Neuronal stem cell (in vitro differentiated cells): ENCODE data around the gene DUS3L.

Experiments used
- DNase-seq: peaks from one replicate; pipeline ENCODE4 v3.0.0-alpha.2; 2013; ENCODE audit warnings: low spot score
- H2AFZ ChIP-seq: one replicate; pipeline ENCODE4 v1.6.1; 2013; ENCODE audit warnings: mild to moderate bottlenecking, low read length, inconsistent platforms
- H2AK5ac ChIP-seq: 2 replicates; pipeline ENCODE4 v1.6.1; 2013; ENCODE audit warnings: low read depth, mild to moderate bottlenecking, inconsistent platforms, low read length, moderate library complexity, mixed read lengths
- H2BK120ac ChIP-seq: 2 replicates; pipeline ENCODE4 v1.6.1; 2013; ENCODE audit warnings: low read depth, mild to moderate bottlenecking, inconsistent platforms, low read length, moderate library complexity, mixed read lengths
- H2BK12ac ChIP-seq: one replicate; pipeline ENCODE4 v1.6.1; 2013; ENCODE audit warnings: low read length, inconsistent platforms
- H2BK15ac ChIP-seq: 2 replicates; pipeline ENCODE4 v1.6.1; 2013; ENCODE audit warnings: mild to moderate bottlenecking, low read length, inconsistent platforms, mixed read lengths
- H2BK5ac ChIP-seq: one replicate; pipeline ENCODE4 v1.6.1; 2013; ENCODE audit warnings: inconsistent platforms, mild to moderate bottlenecking, low read length, moderate library complexity
- H3K14ac ChIP-seq: one replicate; pipeline ENCODE4 v1.6.1; 2013; ENCODE audit warnings: low read length, inconsistent platforms
- H3K18ac ChIP-seq: 2 replicates; pipeline ENCODE4 v1.6.1; 2013; ENCODE audit warnings: low read length, inconsistent platforms
- H3K23ac ChIP-seq: 2 replicates; pipeline ENCODE4 v1.6.1; 2013; ENCODE audit warnings: low read depth, mild to moderate bottlenecking, mixed read lengths, low read length, inconsistent platforms; ENCODE audit not compliant: poor library complexity
- H3K27ac ChIP-seq: replicated peaks from 3 replicates; pipeline ENCODE4 v1.5.1; 2013; ENCODE audit warnings: low read length, inconsistent platforms
- H3K27me3 ChIP-seq, 3 experiments: 2 replicates each; pipeline ENCODE4 v1.6.1; 2013; ENCODE audit warnings: low read length in 3 of 3, mild to moderate bottlenecking in 2 of 3, inconsistent platforms in 1 of 3, low read depth in 1 of 3, mixed read lengths in 1 of 3, moderate library complexity in 1 of 3; ENCODE audit not compliant: control insufficient read depth in 3 of 3, insufficient read depth in 3 of 3
- H3K36me3 ChIP-seq, 2 donors: replicated peaks in 1 of 2; 2 replicates each; pipeline ENCODE4 v1.6.1; 2013; ENCODE audit warnings: low read length in 2 of 2; ENCODE audit not compliant: control insufficient read depth in 2 of 2, insufficient read depth in 2 of 2
- H3K4ac ChIP-seq: 2 replicates; pipeline ENCODE4 v1.6.1; 2013; ENCODE audit warnings: inconsistent platforms, mild to moderate bottlenecking, low read length, moderate library complexity
- H3K4me1 ChIP-seq, 2 donors: 1 replicate in 1 of 2; 2 replicates in 1 of 2; pipeline ENCODE4 v1.6.1; 2013; ENCODE audit warnings: low read length in 2 of 2, low read depth in 1 of 2; ENCODE audit not compliant: control insufficient read depth in 2 of 2, insufficient read depth in 1 of 2
- H3K4me2 ChIP-seq: one replicate; pipeline ENCODE4 v1.6.1; 2013; ENCODE audit warnings: mild to moderate bottlenecking, low read length, inconsistent platforms; ENCODE audit not compliant: insufficient read depth, poor library complexity, severe bottlenecking
- H3K4me3 ChIP-seq, 2 donors: 2 replicates each; pipeline ENCODE4 v1.5.1; 2013; ENCODE audit warnings: low read length in 2 of 2, mild to moderate bottlenecking in 2 of 2, inconsistent platforms in 1 of 2, moderate library complexity in 1 of 2
- H3K79me1 ChIP-seq: one replicate; pipeline ENCODE4 v1.6.1; 2013; ENCODE audit warnings: low read depth, mild to moderate bottlenecking, inconsistent platforms, low read length, moderate library complexity
- H3K9ac ChIP-seq: one replicate; pipeline ENCODE4 v1.6.1; 2013; ENCODE audit warnings: mild to moderate bottlenecking, low read depth, low read length, inconsistent platforms; ENCODE audit not compliant: poor library complexity
- H3K9me3 ChIP-seq, 2 donors: replicated peaks in 1 of 2; 2 replicates each; pipeline versions ENCODE3 to v1.6.1; 2013; ENCODE audit warnings: low read length in 2 of 2, mild to moderate bottlenecking in 2 of 2, inconsistent platforms in 1 of 2, low read depth in 1 of 2, mixed read lengths in 1 of 2, moderate library complexity in 1 of 2; ENCODE audit not compliant: control insufficient read depth in 2 of 2, insufficient read depth in 1 of 2
- H4K8ac ChIP-seq: one replicate; pipeline ENCODE4 v1.6.1; 2013; ENCODE audit warnings: low read depth, mild to moderate bottlenecking, inconsistent platforms, low read length, moderate library complexity
- H4K91ac ChIP-seq: one replicate; pipeline ENCODE4 v1.6.1; 2013; ENCODE audit warnings: low read length, low read depth, mild to moderate bottlenecking, inconsistent platforms; ENCODE audit not compliant: poor library complexity
- WGBS, 2 donors: extraction: QIAGEN DNeasy Blood & Tissue Kit; methylation state at CpG; one replicate each; pipeline ENCODE4 v1.1.7; 2013; ENCODE audit warnings: missing lambda C conversion rate in 2 of 2, mixed read lengths in 1 of 2; ENCODE audit not compliant: insufficient read length in 2 of 2, insufficient replicate concordance in 1 of 2; ENCODE audit errors: extremely low coverage in 2 of 2; 5-methylcytosine and 5-hydroxymethylcytosine counted together

DUS3L gene

DNA sequence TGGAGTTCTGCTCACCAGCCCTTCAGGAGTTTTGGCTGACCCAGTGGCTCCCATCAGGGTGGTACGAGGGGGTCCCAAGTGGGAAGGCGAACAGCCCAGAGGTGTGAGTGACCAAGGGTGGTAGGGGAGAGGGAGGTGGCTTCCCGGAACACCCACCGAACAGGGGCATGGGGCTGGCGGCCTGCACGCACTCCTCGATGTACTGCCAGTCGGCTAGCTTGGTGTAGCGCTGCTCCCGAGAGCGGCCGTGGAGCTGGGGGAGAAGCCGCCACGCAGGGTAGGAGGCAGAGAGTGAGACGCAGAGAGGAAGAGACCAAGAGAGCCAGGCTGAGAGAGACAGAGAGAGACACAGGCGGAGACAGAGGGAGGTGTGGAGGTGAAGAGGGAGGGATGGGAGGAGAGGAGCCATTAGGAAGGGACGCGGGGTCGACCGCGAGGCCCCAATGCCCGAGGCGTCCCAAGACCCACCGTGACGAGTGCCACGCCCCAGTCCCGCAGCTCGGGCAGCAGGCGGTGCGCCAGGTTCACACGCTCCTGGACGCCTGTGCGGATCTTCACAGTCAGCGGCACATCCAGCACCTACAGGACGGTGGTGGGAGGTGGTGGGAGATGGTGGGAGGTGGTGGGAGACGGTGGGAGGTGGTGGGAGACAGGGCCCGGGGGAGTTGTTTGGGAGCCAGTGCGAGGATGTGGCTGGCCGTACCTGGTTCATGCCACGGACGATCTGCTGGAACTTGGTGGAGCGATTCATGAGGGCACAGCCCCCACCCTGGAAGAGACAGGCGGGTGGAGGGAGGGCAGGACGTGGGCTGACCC lies 4.2 kb downstream of the DUS3L start:
- no peak overlapping the region for H3K14ac ChIP-seq
- H3K4me3 ChIP-seq = no peak overlapping the region
- no peak overlapping the region for H2BK15ac ChIP-seq
- peak overlapping the region; percentile 30 for H4K91ac ChIP-seq
- no peak overlapping the region for H3K4ac ChIP-seq
- H2BK12ac ChIP-seq = no peak overlapping the region
- peaks cover 16% of the 10 kb centered on the region for H3K79me1 ChIP-seq
- peaks cover 4 to 7% of the 10 kb centered on the region in 2 donors for H3K4me1 ChIP-seq
- H3K18ac ChIP-seq = no peak overlapping the region
- no CpG with 5 or more reads among the region's 44 CpGs for WGBS, 2 donors
- no peaks in the 10 kb centered on the region for H3K27me3 ChIP-seq
- H3K27ac ChIP-seq = no peak overlapping the region
- H2AFZ ChIP-seq = no peak overlapping the region
- no peaks in the 10 kb centered on the region for H3K9me3 ChIP-seq
- H3K23ac ChIP-seq = peak overlapping the region; percentile 55
- no peak overlapping the region for H2AK5ac ChIP-seq
- H3K9ac ChIP-seq = no peak overlapping the region
- H2BK5ac ChIP-seq = peak overlapping the region; percentile 53
- no peak overlapping the region for H3K4me2 ChIP-seq
- peaks cover 38 to 67% of the 10 kb centered on the region in 2 donors for H3K36me3 ChIP-seq
- H2BK120ac ChIP-seq = no peak overlapping the region
- H4K8ac ChIP-seq = no peak overlapping the region
- no peak for DNase-seq

GRCh38 chr19:5785423-5785822 lies 5.5 kb downstream of the DUS3L start:
- Histone ChIP-seq H2BK12ac (no peak overlapping the region), H3K4me3 (no peak overlapping the region), H2BK120ac (no peak overlapping the region), H3K36me3 (peaks cover 38 to 67% of the 10 kb centered on the region in 2 donors), H3K23ac (peak overlapping the region; percentile 73), H4K91ac (no peak overlapping the region), H3K9me3 (no peaks in the 10 kb centered on the region), H2AFZ (no peak overlapping the region), H3K4me2 (no peak overlapping the region), H2AK5ac (no peak overlapping the region), H2BK15ac (no peak overlapping the region), H3K9ac (no peak overlapping the region), H3K14ac (no peak overlapping the region), H3K79me1 (peaks cover 16% of the 10 kb centered on the region), H3K18ac (no peak overlapping the region), H3K27ac (no peak overlapping the region), H4K8ac (no peak overlapping the region), H2BK5ac (no peak overlapping the region), H3K4me1 (peaks cover 4 to 7% of the 10 kb centered on the region in 2 donors), H3K27me3 (no peaks in the 10 kb centered on the region), H3K4ac (no peak overlapping the region)
- no peak for DNase-seq
- no CpG with 5 or more reads among the region's 37 CpGs for WGBS, 2 donors

DNA sequence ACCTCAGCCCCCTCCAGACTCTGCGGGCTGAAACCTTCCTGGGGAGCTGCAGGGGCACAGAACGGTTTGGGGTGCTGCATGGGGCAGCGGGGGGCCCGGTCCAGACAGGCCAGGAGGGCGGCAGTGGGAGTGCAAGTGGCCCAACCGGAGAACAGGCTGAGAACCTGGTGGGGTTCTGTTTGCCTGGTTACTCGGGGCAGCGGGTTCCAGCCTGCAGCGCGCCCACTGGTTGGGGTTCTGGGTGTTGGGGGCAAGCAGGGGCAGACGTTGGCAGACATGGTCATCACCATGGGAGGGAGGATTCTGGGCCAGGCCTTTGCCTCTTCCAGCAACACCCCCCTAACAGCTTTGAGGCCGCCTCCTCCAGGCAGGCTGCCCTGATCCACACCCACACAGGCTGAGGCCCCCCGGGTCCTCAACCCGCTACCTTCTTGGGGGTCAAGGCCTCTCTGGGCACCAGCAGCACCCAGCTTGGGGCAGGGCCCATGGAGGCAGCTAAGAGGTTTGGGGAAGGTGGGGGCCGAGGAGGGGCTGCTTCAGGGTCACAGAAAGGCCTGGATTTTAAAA lies 6.3 kb downstream of the DUS3L start, which contains the start of gene PRR22:
PRR22 (minus strand) TSS at position 166 of the 567 bp plus-strand sequence; CDS start at position 80, 86 bp downstream.
- Histone ChIP-seq H2BK5ac (no peak within 1 kb of the TSS), H3K4ac (no peak within 1 kb of the TSS), H3K18ac (no peak within 1 kb of the TSS), H3K9ac (no peak within 1 kb of the TSS), H3K9me3 (no peaks in the 10 kb centered on the region), H2BK12ac (no peak within 1 kb of the TSS), H4K8ac (no peak within 1 kb of the TSS), H3K79me1 (peaks cover 12% of the 10 kb centered on the region), H3K4me3 (no peak within 1 kb of the TSS), H3K4me1 (no peaks in the 10 kb centered on the region), H4K91ac (no peak within 1 kb of the TSS), H3K14ac (no peak within 1 kb of the TSS), H3K36me3 (peaks cover 35 to 61% of the 10 kb centered on the region in 2 donors), H3K27me3 (no peaks in the 10 kb centered on the region), H2BK120ac (no peak within 1 kb of the TSS), H3K27ac (no peak within 1 kb of the TSS), H2BK15ac (no peak within 1 kb of the TSS), H2AK5ac (no peak within 1 kb of the TSS), H3K4me2 (no peak within 1 kb of the TSS), H3K23ac (peak within 1 kb of the TSS; percentile 73), H2AFZ (no peak within 1 kb of the TSS)
- WGBS, 2 donors = no CpG with 5 or more reads among the region's 15 CpGs
- no peak for DNase-seq
